HepG2 (cell line): Measurements from ENCODE around the gene TNK1. TPM values are rescaled to one million over a fixed set of nuclear protein-coding genes. Genes with fewer than 3 reads are reported as not detected.

ENCODE experiments used
- ATAC-seq: fragments of 200-7000 bp; cut with Tn5 transposase; 3 replicates; pipeline ENCODE4 v1.9.1; 2020; ENCODE audit warnings: mild to moderate bottlenecking, moderate library complexity
- BruUV-seq: library from RNA; stranded (reverse); fragments of 400-500 nt; replicated peaks from 2 replicates; lab custom pipeline; 2021; lab: Mats Ljungman, UMichigan
- CTCF ChIA-PET: fragments of 300-600 bp; formaldehyde crosslinking; extraction: SDS; loops from one replicate; lab custom pipeline; 2021; ENCODE audit warnings: low total read pairs, inconsistent platforms, low intra/inter-chr PET ratio; lab: Yijun Ruan, JAX
- POLR2A ChIA-PET: fragments of 350-600 bp; sonication (Branson Sonifier 250); formaldehyde crosslinking; loops from one replicate; lab custom pipeline; 2020; ENCODE audit warnings: antibody characterized with exemption, inconsistent platforms; lab: Yijun Ruan, JAX
- DNase-seq: peaks from one replicate; pipeline ENCODE4 v3.0.0-alpha.2; 2015; ENCODE audit warnings: low spot score
- FAIRE-seq: peaks from 3 replicates; lab custom pipeline; 2011; peaks lifted over from hg19 to GRCh38; lab: Jason Lieb, UNC
- H2AFZ ChIP-seq: one replicate; pipeline ENCODE4 v1.6.1; 2011; ENCODE audit warnings: low read length, inconsistent platforms
- H3K27ac ChIP-seq: fragments of 300-600 bp; 3 replicates; pipeline ENCODE4 v1.8.0; 2011; ENCODE audit warnings: mixed run types, mild to moderate bottlenecking, mixed read lengths, low read length, inconsistent platforms; ENCODE audit not compliant: insufficient read depth; ENCODE audit errors: extremely low read length
- H3K27me3 ChIP-seq, 2 experiments: fragments of 200-600 bp in 1 of 2; 2 replicates in 1 of 2; 3 replicates in 1 of 2; pipeline versions ENCODE4 v1.6.0 to v1.8.0; 2011; ENCODE audit warnings: low read length in 2 of 2, mild to moderate bottlenecking in 2 of 2, moderate library complexity in 2 of 2, inconsistent platforms in 1 of 2; ENCODE audit not compliant: insufficient read depth in 2 of 2, control insufficient read depth in 1 of 2
- H3K36me3 ChIP-seq, 2 experiments: fragments of 200-600 bp in 1 of 2; replicated peaks in 1 of 2; 2 replicates in 1 of 2; 3 replicates in 1 of 2; pipeline versions ENCODE4 v1.5.1 to v1.8.0; 2011; ENCODE audit warnings: low read length in 2 of 2, inconsistent platforms in 1 of 2; ENCODE audit not compliant: insufficient read depth in 2 of 2, control insufficient read depth in 1 of 2
- H3K4me1 ChIP-seq: 2 replicates; pipeline ENCODE4 v1.5.1; 2012; ENCODE audit warnings: low read length, inconsistent platforms; ENCODE audit not compliant: insufficient read depth
- H3K4me2 ChIP-seq: 2 replicates; pipeline ENCODE4 v1.6.0; 2011; ENCODE audit warnings: low read depth, low read length, inconsistent platforms
- H3K4me3 ChIP-seq, 3 experiments: fragments of 200-600 bp in 1 of 3; sonication (generic), shearing (Covaris generic) in 1 of 3; replicated peaks in 1 of 3; 2 replicates each; pipeline ENCODE4 v1.5.1; 2011 to 2016; ENCODE audit warnings: low read length in 3 of 3, inconsistent platforms in 2 of 3, low read depth in 2 of 3, mild to moderate bottlenecking in 2 of 3, control low read depth in 1 of 3, mixed read lengths in 1 of 3; ENCODE audit not compliant: insufficient read depth in 1 of 3
- H3K79me2 ChIP-seq: one replicate; pipeline ENCODE4 v1.6.1; 2011; ENCODE audit warnings: low read length, inconsistent platforms; ENCODE audit not compliant: insufficient read depth
- H3K9ac ChIP-seq: 2 replicates; pipeline ENCODE4 v1.6.0; 2011; ENCODE audit warnings: mild to moderate bottlenecking, low read depth, low read length, inconsistent platforms; ENCODE audit not compliant: insufficient read depth
- H3K9me3 ChIP-seq: 2 replicates; pipeline ENCODE4 v1.5.1; 2012; ENCODE audit warnings: mild to moderate bottlenecking, low read length
- H4K20me1 ChIP-seq: 2 replicates; pipeline ENCODE4 v1.6.0; 2011; ENCODE audit warnings: inconsistent platforms, mild to moderate bottlenecking, low read length, moderate library complexity; ENCODE audit not compliant: insufficient read depth
- ATF3 ChIP-seq: sonication (generic); formaldehyde crosslinking; IDR thresholded peaks from 2 replicates; pipeline ENCODE4 v1.4.0; 2020; ENCODE audit warnings: missing genetic modification reagents
- FOXA3 ChIP-seq: IDR thresholded peaks from 2 replicates; pipeline ENCODE4 v1.6.1; 2016; ENCODE audit warnings: missing genetic modification reagents, missing compliant biosample characterization
- HES4 ChIP-seq: sonication (generic); formaldehyde crosslinking; IDR thresholded peaks from 2 replicates; pipeline ENCODE4 v1.9.0; 2021; ENCODE audit warnings: mild to moderate bottlenecking, missing genetic modification reagents, borderline replicate concordance
- IRF1 ChIP-seq: sonication (generic); formaldehyde crosslinking; IDR thresholded peaks from 2 replicates; pipeline ENCODE4 v1.4.0; 2020; ENCODE audit warnings: low read depth, mild to moderate bottlenecking, missing genetic modification reagents
- ISL2 ChIP-seq: sonication (generic); formaldehyde crosslinking; IDR thresholded peaks from 2 replicates; pipeline ENCODE4 v1.5.0; 2020; ENCODE audit warnings: missing genetic modification reagents
- KDM1A ChIP-seq: IDR thresholded peaks from 2 replicates; pipeline ENCODE4 v1.6.1; 2016; ENCODE audit warnings: missing compliant biosample characterization
- MLXIP ChIP-seq: sonication (generic); formaldehyde crosslinking; IDR thresholded peaks from 2 replicates; pipeline ENCODE4 v1.9.0; 2021; ENCODE audit warnings: missing genetic modification reagents, borderline replicate concordance
- MNT ChIP-seq: fragments of 450-650 bp; IDR thresholded peaks from 2 replicates; pipeline ENCODE4 v1.6.1; 2016
- RBAK ChIP-seq: sonication (generic); formaldehyde crosslinking; IDR thresholded peaks from 2 replicates; pipeline ENCODE4 v1.5.1; 2020; ENCODE audit warnings: mild to moderate bottlenecking, missing genetic modification reagents
- ZNF142 ChIP-seq: sonication (generic); formaldehyde crosslinking; IDR thresholded peaks from 2 replicates; pipeline ENCODE4 v1.4.0; 2020; ENCODE audit warnings: missing genetic modification reagents
- ZNF784 ChIP-seq: sonication (generic); formaldehyde crosslinking; IDR thresholded peaks from 2 replicates; pipeline ENCODE4 v1.5.1; 2020; ENCODE audit warnings: missing genetic modification reagents, mild to moderate bottlenecking, borderline replicate concordance
- WGBS: methylation state at CpG from one replicate; pipeline ENCODE4 v1.1.6; 2017; ENCODE audit warnings: low lambda C conversion rate; 5-methylcytosine and 5-hydroxymethylcytosine counted together
- in situ Hi-C: cut with HindIII; loops from 2 replicates; pipeline ENCODE4 v1.10.0; 2017; ENCODE audit warnings: low pct_unique_long_range_greater_than_20kb; ENCODE audit not compliant: extremely low pct_ligation_motif_present
- intact Hi-C: fragments of 100-400 bp; cut with micrococcal nuclease; formaldehyde crosslinking; loops from one replicate; pipeline ENCODE4 v1.10.0; 2022; ENCODE audit not compliant: unreplicated experiment
- polyA plus RNA-seq, 8 experiments: library from polyadenylated mRNA; depleted of rRNA in 3 of 8; stranded (reverse) in 7 of 8; unstranded in 1 of 8; fragments of >200 nt; fragmentation: Illumina TruSeq in 4 of 8; extraction: Trizol in 4 of 8; gene quantifications; 2 replicates each; pipeline versions ENCODE4 v1.2.1 to v1.2.3, GENCODE V29; 2011 to 2016; ENCODE audit warnings: low read depth in 4 of 8, missing spikeins in 1 of 8, mixed read lengths in 1 of 8; ENCODE audit not compliant: insufficient read depth in 1 of 8
- total RNA-seq, 5 experiments: library from RNA; depleted of rRNA; stranded (reverse); fragments of >200 nt; fragmentation: Illumina TruSeq; extraction: Trizol; gene quantifications; 2 replicates each; pipeline ENCODE4 v1.2.3, GENCODE V29; 2016; ENCODE audit warnings: low read depth in 1 of 5

Gene TNK1
- total and polyA plus RNA-seq, 2 of the 13 experiments (the other 11 are each of a cell fraction or from before 2014, with no cell fraction given) = 2.0 to 3.5 TPM

- POLR2A ChIA-PET = interaction anchor here (0.6 to 2.1 kb wide), 7 partner anchors 9 to 99 kb away, joined by 3 to 24 read pairs (median 3); partner anchors contain the start of genes PLSCR3, SLC2A4, TMEM102 and TMEM256
- WGBS = 17% methylated on average over 3 of the region's 7 CpGs
- no peak for DNase-seq
- H3K9ac ChIP-seq = peak overlapping the region; percentile 70; the same call in 1 of the 2 replicates
- no TSS peak for BruUV-seq
- H3K36me3 ChIP-seq = no peaks in the 10 kb centered on the region
- peak; percentile 77 for ATAC-seq
- H3K27me3 ChIP-seq = peaks cover 0 to 7% of the 10 kb centered on the region in 2 experiments; a peak in 1 of 5 replicates
- H3K27ac ChIP-seq = no peak overlapping the region
- H2AFZ ChIP-seq = peak overlapping the region; percentile 64
- H3K4me3 ChIP-seq = peak overlapping the region; percentile 62 to 83 (median 77)
- H4K20me1 ChIP-seq = no peaks in the 10 kb centered on the region
- in situ Hi-C loops (no loop called here), intact Hi-C loops (no loop called here)
- CTCF ChIA-PET = no interaction called here
- no peaks in the 10 kb centered on the region for H3K79me2 ChIP-seq
- H3K4me2 ChIP-seq = peak overlapping the region; percentile 88
- peaks cover 21% of the 10 kb centered on the region for H3K4me1 ChIP-seq
- no peak for FAIRE-seq
- peaks cover 4% of the 10 kb centered on the region; the same call in 1 of the 2 replicates for H3K9me3 ChIP-seq
- TF ChIP-seq ZNF142 (CRISPR knock-in tag) = 0 out of 2 replicates have a peak, but pooled peaks have one; percentile 8
- no peak for TF ChIP-seq ZNF784 (CRISPR knock-in tag)
- no peak for TF ChIP-seq FOXA3 (CRISPR knock-in tag)
- no peak for TF ChIP-seq KDM1A (CRISPR knock-in tag)
- TF ChIP-seq IRF1 (CRISPR knock-in tag) = no peak
- TF ChIP-seq MNT = no peak
- no peak for TF ChIP-seq MLXIP (CRISPR knock-in tag)
- no peak for TF ChIP-seq ATF3 (CRISPR knock-in tag)
- no peak for TF ChIP-seq HES4
- no peak for TF ChIP-seq RBAK (CRISPR knock-in tag)
- no peak for TF ChIP-seq ISL2 (CRISPR knock-in tag)
Measured at GRCh38 chr17:7380321-7380720, 568 bp upstream of the TNK1 start.
